HG03135 (cell line): ENCODE results near the gene MUC12.
"Not testable (repeated sequence)": the region's sequence is repeated elsewhere in the genome, so short reads cannot be mapped to it uniquely, and the experiment has no call there.

Experiments used
- ATAC-seq: cut with Tn5 transposase; IDR thresholded peaks from one replicate; pipeline ENCODE4 v1.9.1; 2021; ENCODE audit warnings: mild to moderate bottlenecking, moderate library complexity; ENCODE audit not compliant: unreplicated experiment

Gene MUC12

DNA sequence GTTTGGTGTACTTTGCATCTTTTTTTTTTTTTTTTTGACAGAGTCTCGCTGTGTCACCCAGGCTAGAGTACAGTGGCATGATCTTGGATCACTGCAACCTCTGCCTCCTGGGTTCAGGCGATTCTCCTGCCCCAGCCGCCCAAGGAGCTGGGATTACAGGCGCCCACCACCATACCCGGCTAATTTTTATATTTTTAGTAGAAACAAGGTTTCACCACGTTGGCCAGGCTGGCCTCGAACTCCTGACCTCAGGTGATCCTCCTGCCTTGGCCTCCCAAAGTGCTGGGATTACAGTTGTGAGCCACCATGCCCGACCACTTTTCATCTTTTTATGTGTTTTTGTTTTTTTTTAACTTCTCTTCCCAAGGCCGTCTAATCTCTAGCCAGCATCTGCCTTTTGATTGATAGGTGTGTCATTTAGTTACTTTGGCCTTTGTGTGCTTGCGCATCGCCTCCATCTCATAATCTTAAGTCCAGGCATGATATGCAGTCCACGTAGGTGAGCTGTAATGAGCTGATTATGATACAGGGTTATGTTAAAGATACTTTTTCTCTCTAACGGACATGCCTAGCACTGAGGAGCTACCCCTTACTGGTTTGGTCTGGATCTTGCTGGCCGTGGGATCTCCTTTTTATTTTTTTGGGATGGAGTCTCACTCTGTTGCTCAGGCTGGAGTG lies 15.0 kb downstream of the MUC12 start:
- ATAC-seq, result not testable (repeated sequence)

- ATAC-seq, result not testable (repeated sequence)
These were observed 15.8 kb downstream of the MUC12 start for GRCh38 chr7:100985033-100985797.

DNA sequence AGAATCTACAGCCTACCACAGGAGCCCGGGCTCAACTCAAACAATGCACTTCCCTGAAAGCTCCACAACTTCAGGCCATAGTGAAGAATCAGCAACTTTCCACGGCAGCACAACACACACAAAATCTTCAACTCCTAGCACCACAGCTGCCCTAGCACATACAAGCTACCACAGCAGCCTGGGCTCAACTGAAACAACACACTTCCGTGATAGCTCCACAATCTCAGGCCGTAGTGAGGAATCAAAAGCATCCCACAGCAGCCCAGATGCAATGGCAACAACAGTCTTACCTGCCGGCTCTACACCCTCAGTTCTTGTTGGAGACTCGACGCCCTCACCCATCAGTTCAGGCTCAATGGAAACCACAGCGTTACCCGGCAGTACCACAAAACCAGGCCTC lies 22.3 kb downstream of the MUC12 start:
- no peak for ATAC-seq

GRCh38 chr7:100992280-100992679 lies 22.9 kb downstream of the MUC12 start:
- not testable (repeated sequence) for ATAC-seq

GRCh38 chr7:100994671-100995070 lies 25.3 kb downstream of the MUC12 start:
- ATAC-seq, result not testable (repeated sequence)

GRCh38 chr7:100998530-100998929 lies 29.2 kb downstream of the MUC12 start:
- not testable (repeated sequence) for ATAC-seq

DNA sequence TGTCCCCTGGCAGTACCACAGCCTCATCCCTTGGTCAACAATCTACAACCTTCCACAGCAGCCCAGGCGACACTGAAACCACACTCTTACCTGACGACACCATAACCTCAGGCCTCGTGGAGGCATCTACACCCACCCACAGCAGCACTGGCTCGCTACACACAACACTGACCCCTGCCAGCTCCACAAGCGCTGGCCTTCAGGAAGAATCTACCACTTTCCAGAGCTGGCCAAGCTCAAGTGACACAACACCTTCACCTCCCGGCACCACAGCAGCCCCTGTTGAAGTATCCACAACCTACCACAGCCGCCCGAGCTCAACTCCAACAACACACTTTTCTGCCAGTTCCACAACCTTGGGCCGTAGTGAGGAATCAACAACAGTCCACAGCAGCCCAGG lies 30.0 kb downstream of the MUC12 start:
- ATAC-seq, result not testable (repeated sequence)

DNA sequence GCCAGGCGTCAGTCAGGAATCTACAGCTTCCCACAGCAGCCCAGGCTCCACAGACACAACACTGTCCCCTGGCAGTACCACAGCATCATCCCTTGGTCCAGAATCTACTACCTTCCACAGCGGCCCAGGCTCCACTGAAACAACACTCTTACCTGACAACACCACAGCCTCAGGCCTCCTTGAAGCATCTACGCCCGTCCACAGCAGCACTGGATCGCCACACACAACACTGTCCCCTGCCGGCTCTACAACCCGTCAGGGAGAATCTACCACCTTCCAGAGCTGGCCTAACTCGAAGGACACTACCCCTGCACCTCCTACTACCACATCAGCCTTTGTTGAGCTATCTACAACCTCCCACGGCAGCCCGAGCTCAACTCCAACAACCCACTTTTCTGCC lies 30.7 kb downstream of the MUC12 start:
- ATAC-seq, result not testable (repeated sequence)

- not testable (repeated sequence) for ATAC-seq
These were observed 33.0 kb downstream of the MUC12 start for GRCh38 chr7:101002333-101002732.

- ATAC-seq, result not testable (repeated sequence)
These were observed 38.0 kb downstream of the MUC12 start for GRCh38 chr7:101007361-101007760.

DNA sequence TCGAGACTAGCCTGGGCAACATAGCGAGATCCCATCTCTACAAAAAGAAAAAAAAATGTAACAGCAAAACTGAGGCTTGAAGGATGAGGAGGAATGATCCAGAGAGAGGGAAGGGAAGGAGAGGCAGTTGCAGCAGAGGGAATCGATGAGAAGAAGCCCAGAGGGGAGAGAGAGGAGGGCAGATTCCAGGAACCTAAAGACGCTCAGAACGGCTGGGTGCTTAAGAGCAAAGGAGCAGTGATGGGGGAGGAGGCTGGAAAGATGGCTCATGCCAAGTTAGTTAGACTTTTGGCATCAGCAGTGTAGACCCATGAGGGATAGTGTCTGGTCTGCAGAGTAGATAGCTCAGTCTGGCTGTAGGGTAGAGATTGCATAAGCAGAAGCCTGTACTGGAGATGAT lies 40.3 kb downstream of the MUC12 start:
- no peak for ATAC-seq

- no peak for ATAC-seq
These were observed 43.6 kb downstream of the MUC12 start for GRCh38 chr7:101012931-101013330.

DNA sequence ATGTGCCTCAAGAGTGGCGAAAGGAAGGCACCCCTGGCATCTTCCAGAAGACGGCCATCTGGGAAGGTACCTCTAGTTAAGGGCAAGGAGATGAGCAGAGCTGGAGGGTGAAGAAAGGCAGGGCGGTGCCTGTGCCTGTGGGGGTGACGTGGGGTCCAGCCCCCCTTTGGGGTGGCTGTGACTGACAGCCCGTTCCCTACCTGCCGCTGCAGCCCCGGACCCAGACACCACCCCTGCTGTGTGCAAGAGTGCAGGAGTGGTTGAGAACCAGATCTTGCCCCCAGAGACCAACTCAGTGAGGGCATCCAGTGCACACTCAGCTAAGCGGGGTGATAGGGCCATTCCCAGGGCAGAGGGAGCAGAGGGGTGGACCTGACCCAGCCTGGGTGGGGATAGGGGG lies 46.3 kb downstream of the MUC12 start:
- ATAC-seq, result no peak

- ATAC-seq, result peak; percentile 81
These were observed 47.9 kb downstream of the MUC12 start for GRCh38 chr7:101017064-101017777.

- no peak for ATAC-seq
These were observed 49.2 kb downstream of the MUC12 start for GRCh38 chr7:101018271-101019167.

DNA sequence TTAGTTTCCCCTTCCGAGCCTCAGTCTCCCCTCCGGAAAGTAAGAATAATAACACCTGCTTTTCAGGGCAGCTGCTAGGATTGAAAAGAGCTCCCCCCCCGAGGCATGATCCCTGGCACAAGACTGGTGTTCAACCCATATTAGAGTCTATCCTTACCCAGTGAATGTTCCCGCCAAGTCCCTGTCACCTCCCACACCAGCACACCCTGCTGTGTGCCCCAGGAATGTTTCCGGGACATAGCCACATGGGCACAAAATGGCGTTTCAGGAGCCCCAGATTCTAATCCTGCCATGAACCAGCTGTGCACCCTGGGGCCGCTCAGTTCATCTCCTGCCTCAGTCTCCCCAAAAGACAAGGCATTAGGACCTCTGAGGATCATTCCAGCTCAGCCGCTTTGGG lies 51.1 kb downstream of the MUC12 start:
- ATAC-seq, result no peak

- no peak for ATAC-seq
These were observed 52.3 kb downstream of the MUC12 start for GRCh38 chr7:101021703-101022102.

- ATAC-seq, result no peak
These were observed 54.5 kb downstream of the MUC12 start for GRCh38 chr7:101023839-101024238.

DNA sequence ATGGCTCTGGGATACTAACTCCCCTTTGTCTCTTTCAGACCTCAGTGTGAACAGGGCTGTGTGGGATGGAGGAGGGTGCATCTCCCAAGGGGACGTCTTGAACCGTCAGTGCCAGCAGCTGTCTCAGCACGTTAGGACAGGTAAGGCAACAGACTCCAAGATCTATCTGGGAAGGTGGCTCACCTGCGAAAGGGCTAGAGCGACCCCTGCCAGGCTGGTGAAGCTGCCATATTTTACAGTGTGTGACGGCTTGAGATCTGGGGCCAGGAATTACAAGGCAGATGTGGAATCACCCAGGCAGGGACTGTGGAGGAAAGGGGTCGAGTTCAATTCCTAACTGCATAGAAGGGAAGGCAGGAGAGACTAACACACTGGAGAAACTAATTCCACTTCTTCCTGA lies 61.7 kb downstream of the MUC12 start:
- ATAC-seq, result no peak

GRCh38 chr7:101035941-101036340 lies 66.6 kb downstream of the MUC12 start:
- ATAC-seq, result no peak

DNA sequence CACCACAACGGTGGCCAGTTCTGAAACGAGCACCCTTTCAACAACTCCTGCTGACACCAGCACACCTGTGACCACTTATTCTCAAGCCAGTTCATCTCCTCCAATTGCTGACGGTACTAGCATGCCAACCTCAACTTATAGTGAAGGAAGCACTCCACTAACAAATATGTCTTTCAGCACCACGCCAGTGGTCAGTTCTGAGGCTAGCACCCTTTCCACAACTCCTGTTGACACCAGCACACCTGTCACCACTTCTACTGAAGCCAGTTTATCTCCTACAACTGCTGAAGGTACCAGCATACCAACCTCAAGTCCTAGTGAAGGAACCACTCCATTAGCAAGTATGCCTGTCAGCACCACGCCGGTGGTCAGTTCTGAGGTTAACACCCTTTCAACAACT lies 71.9 kb downstream of the MUC12 start:
- ATAC-seq, result not testable (repeated sequence)
